ENCODE results near the gene SUCLG2.
A peak's percentile ranks its signal among the peaks of the same experiment; 100 is the strongest.

DNA sequence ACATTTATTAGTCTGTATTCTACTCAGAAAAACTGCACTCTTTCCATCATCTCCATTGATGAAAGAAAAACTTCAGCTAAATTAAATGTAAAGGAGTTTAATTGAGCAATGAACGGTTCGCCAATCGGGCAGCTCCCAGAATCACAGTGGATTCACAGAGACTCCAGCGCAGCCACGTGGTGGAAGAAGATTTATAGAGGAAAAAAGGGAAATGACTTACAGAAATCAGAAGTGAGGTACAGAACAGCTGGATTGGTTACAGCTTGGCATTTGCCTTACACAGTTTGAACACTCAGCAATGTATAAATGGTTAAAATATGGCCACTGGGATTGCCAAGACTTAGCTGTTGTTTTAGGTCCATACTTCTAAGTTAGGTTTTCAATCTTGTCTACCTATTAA, 2.8 kb upstream of the SUCLG2 start:
- TF ChIP-seq, protein P1, sequence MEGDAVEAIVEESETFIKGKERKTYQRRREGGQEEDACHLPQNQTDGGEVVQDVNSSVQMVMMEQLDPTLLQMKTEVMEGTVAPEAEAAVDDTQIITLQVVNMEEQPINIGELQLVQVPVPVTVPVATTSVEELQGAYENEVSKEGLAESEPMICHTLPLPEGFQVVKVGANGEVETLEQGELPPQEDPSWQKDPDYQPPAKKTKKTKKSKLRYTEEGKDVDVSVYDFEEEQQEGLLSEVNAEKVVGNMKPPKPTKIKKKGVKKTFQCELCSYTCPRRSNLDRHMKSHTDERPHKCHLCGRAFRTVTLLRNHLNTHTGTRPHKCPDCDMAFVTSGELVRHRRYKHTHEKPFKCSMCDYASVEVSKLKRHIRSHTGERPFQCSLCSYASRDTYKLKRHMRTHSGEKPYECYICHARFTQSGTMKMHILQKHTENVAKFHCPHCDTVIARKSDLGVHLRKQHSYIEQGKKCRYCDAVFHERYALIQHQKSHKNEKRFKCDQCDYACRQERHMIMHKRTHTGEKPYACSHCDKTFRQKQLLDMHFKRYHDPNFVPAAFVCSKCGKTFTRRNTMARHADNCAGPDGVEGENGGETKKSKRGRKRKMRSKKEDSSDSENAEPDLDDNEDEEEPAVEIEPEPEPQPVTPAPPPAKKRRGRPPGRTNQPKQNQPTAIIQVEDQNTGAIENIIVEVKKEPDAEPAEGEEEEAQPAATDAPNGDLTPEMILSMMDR (IDR thresholded peaks at IDR 0.05; ENCODE audit: insufficient read depth, low read length) = no peak
- no peak for TF ChIP-seq POLR2AphosphoS5 (IDR thresholded peaks at IDR 0.05; ENCODE audit: low read depth)
- TF ChIP-seq, protein P2, sequence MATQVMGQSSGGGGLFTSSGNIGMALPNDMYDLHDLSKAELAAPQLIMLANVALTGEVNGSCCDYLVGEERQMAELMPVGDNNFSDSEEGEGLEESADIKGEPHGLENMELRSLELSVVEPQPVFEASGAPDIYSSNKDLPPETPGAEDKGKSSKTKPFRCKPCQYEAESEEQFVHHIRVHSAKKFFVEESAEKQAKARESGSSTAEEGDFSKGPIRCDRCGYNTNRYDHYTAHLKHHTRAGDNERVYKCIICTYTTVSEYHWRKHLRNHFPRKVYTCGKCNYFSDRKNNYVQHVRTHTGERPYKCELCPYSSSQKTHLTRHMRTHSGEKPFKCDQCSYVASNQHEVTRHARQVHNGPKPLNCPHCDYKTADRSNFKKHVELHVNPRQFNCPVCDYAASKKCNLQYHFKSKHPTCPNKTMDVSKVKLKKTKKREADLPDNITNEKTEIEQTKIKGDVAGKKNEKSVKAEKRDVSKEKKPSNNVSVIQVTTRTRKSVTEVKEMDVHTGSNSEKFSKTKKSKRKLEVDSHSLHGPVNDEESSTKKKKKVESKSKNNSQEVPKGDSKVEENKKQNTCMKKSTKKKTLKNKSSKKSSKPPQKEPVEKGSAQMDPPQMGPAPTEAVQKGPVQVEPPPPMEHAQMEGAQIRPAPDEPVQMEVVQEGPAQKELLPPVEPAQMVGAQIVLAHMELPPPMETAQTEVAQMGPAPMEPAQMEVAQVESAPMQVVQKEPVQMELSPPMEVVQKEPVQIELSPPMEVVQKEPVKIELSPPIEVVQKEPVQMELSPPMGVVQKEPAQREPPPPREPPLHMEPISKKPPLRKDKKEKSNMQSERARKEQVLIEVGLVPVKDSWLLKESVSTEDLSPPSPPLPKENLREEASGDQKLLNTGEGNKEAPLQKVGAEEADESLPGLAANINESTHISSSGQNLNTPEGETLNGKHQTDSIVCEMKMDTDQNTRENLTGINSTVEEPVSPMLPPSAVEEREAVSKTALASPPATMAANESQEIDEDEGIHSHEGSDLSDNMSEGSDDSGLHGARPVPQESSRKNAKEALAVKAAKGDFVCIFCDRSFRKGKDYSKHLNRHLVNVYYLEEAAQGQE (IDR thresholded peaks at IDR 0.05; ENCODE audit: insufficient replicate concordance, low read depth) = no peak
- TF ChIP-seq GABPA (IDR thresholded peaks at IDR 0.05; ENCODE audit: low read depth) = no peak
- peak; percentile 67; the same call in 1 of the 2 replicates for TF ChIP-seq SPI1 (IDR thresholded peaks at IDR 0.05; ENCODE audit: borderline replicate concordance, low read depth)

Measured in HL-60 (cell line).